Neural progenitor cell (in vitro differentiated cells): ENCODE data around the gene BMPR1A.

Experiments
- CTCF ChIP-seq: fragments of 200-600 bp; sonication (generic); IDR thresholded peaks from 2 replicates; pipeline ENCODE4 v1.5.1; 2017; ENCODE audit warnings: antibody characterized with exemption, mild to moderate bottlenecking
- EZH2 ChIP-seq: fragments of 200-600 bp; sonication (generic); IDR thresholded peaks from 2 replicates; pipeline ENCODE4 v1.6.1; 2017; ENCODE audit warnings: antibody characterized with exemption, mild to moderate bottlenecking, moderate library complexity

- TF ChIP-seq EZH2 = no peak
- TF ChIP-seq CTCF = no peak
Observed at GRCh38 chr10:86753638-86754434, 2.6 kb upstream of the BMPR1A start.
